Mesothelial cell of epicardium (in vitro differentiated cells): ENCODE measurements around the gene NUP214. TPM values are rescaled to one million over a fixed set of nuclear protein-coding genes. Genes with fewer than 3 reads are reported as not detected.

Experiments
- DNase-seq, 2 experiments: peaks; one replicate each; pipeline ENCODE4 v3.0.0; 2021; ENCODE audit warnings: low spot score in 2 of 2; ENCODE audit not compliant: unreplicated experiment in 2 of 2
- H3K27ac Mint-ChIP-seq: 2 replicates; pipeline ENCODE4 v1.8.0; 2021; ENCODE audit warnings: mixed read lengths
- H3K27me3 Mint-ChIP-seq: 2 replicates; pipeline ENCODE4 v1.8.0; 2021; ENCODE audit warnings: low read depth, mixed read lengths
- H3K36me3 Mint-ChIP-seq: 2 replicates; pipeline ENCODE4 v1.8.0; 2021; ENCODE audit warnings: mixed read lengths
- H3K4me1 Mint-ChIP-seq: 2 replicates; pipeline ENCODE4 v1.8.0; 2021; ENCODE audit warnings: mixed read lengths
- H3K4me3 Mint-ChIP-seq: 2 replicates; pipeline ENCODE4 v1.8.0; 2021; ENCODE audit warnings: mild to moderate bottlenecking, moderate library complexity, mixed read lengths
- H3K9me3 Mint-ChIP-seq: 2 replicates; pipeline ENCODE4 v1.8.0; 2021; ENCODE audit warnings: mixed read lengths
- CTCF ChIP-seq: fragments of 200-600 bp; sonication (generic); IDR thresholded peaks from one replicate; pipeline ENCODE4 v1.5.0; 2021; ENCODE audit warnings: antibody characterized with exemption; ENCODE audit not compliant: unreplicated experiment
- total RNA-seq: library from RNA; stranded (reverse); gene quantifications from 3 replicates; pipeline ENCODE4 v1.2.1, GENCODE V29; 2021

Gene NUP214
- total RNA-seq, 1 donor from 2014 or later, result 69.4 TPM

GRCh38 chr9:131162886-131163285, 37.5 kb downstream of the NUP214 start:
- no peak for TF ChIP-seq CTCF
- Mint-ChIP-seq H3K9me3 (no peaks in the 10 kb centered on the region), H3K4me1 (no peaks in the 10 kb centered on the region), H3K36me3 (peaks cover 34% of the 10 kb centered on the region), H3K27ac (no peak overlapping the region), H3K27me3 (no peaks in the 10 kb centered on the region), H3K4me3 (no peak overlapping the region)
- no peak for DNase-seq

- TF ChIP-seq CTCF, result no peak
- Mint-ChIP-seq H3K4me1 (no peaks in the 10 kb centered on the region), H3K4me3 (no peak overlapping the region), H3K36me3 (peaks cover 33% of the 10 kb centered on the region), H3K9me3 (no peaks in the 10 kb centered on the region), H3K27ac (no peak overlapping the region), H3K27me3 (no peaks in the 10 kb centered on the region)
- DNase-seq, result no peak
These were observed 40.1 kb downstream of the NUP214 start for GRCh38 chr9:131165523-131165922.

GRCh38 chr9:131167146-131167692, 41.8 kb downstream of the NUP214 start:
- Mint-ChIP-seq H3K4me1 (no peaks in the 10 kb centered on the region), H3K27me3 (no peaks in the 10 kb centered on the region), H3K36me3 (peaks cover 41% of the 10 kb centered on the region), H3K9me3 (peaks cover 3% of the 10 kb centered on the region), H3K4me3 (no peak overlapping the region), H3K27ac (no peak overlapping the region)
- no peak for TF ChIP-seq CTCF
- DNase-seq, result no peak

GRCh38 chr9:131167936-131168335, 42.5 kb downstream of the NUP214 start:
- no peak for DNase-seq
- Mint-ChIP-seq H3K27me3 (no peaks in the 10 kb centered on the region), H3K4me1 (no peaks in the 10 kb centered on the region), H3K27ac (no peak overlapping the region), H3K4me3 (no peak overlapping the region), H3K9me3 (peaks cover 3% of the 10 kb centered on the region), H3K36me3 (peaks cover 42% of the 10 kb centered on the region)
- TF ChIP-seq CTCF, result no peak

- Mint-ChIP-seq H3K27ac (no peak overlapping the region), H3K27me3 (no peaks in the 10 kb centered on the region), H3K4me1 (no peaks in the 10 kb centered on the region), H3K4me3 (no peak overlapping the region), H3K9me3 (peaks cover 3% of the 10 kb centered on the region), H3K36me3 (peaks cover 34% of the 10 kb centered on the region)
- TF ChIP-seq CTCF, result no peak
- no peak for DNase-seq
These were observed 44.3 kb downstream of the NUP214 start for GRCh38 chr9:131169563-131170240.
